ENCODE data around the gene RHBDF1.

Gene RHBDF1

GRCh38 chr16:92431-93339, 20.3 kb upstream of the RHBDF1 start:
- no peak for DNase-seq

- DNase-seq = peak in 11 of 14 donors; percentile 20 to 73 (median 53)
Measured at GRCh38 chr16:91484-91883, 19.1 kb upstream of the RHBDF1 start.

- no peak for DNase-seq
Measured at GRCh38 chr16:89391-90302, 17.2 kb upstream of the RHBDF1 start.

GRCh38 chr16:88613-89012, 16.2 kb upstream of the RHBDF1 start:
- no peak for DNase-seq

- no peak for DNase-seq
Measured at GRCh38 chr16:86483-86952, 14.1 kb upstream of the RHBDF1 start.

GRCh38 chr16:85865-86264, 13.4 kb upstream of the RHBDF1 start:
- peak in 1 of 14 donors; percentile 69 for DNase-seq

GRCh38 chr16:85407-85782, 13.0 kb upstream of the RHBDF1 start:
- DNase-seq = no peak

GRCh38 chr16:84718-85406, 12.4 kb upstream of the RHBDF1 start:
- DNase-seq = peak in 2 of 14 donors; percentile 52 to 72

GRCh38 chr16:83781-84615, 11.6 kb upstream of the RHBDF1 start:
- no peak for DNase-seq

GRCh38 chr16:83060-83603, 10.7 kb upstream of the RHBDF1 start:
- DNase-seq = no peak

- no peak for DNase-seq
Measured at GRCh38 chr16:79151-80054, 7.0 kb upstream of the RHBDF1 start.

GRCh38 chr16:78444-79150, 6.2 kb upstream of the RHBDF1 start:
- DNase-seq = peak in 3 of 14 donors; percentile 32 to 48 (median 46)

GRCh38 chr16:77807-78443, 5.5 kb upstream of the RHBDF1 start, which contains the start of gene MPG:
Gene MPG (plus strand): TSS chr16:78225. CDS start chr16:78310, 85 bp downstream.
- peak in 13 of 14 donors; percentile 21 to 89 (median 71) for DNase-seq

GRCh38 chr16:77273-77806, 4.9 kb upstream of the RHBDF1 start:
- DNase-seq = peak in 3 of 14 donors; percentile 40 to 58 (median 57)

- peak in 3 of 14 donors; percentile 19 to 53 (median 45) for DNase-seq
Measured at GRCh38 chr16:76535-77272, 4.3 kb upstream of the RHBDF1 start.

GRCh38 chr16:75580-76501, 3.4 kb upstream of the RHBDF1 start:
- DNase-seq = peak in 4 of 14 donors; percentile 35 to 45 (median 40)

All from C1 segment of cervical spinal cord (tissue), 14 donors.